H1 (cell line): ENCODE results near the gene RYR3. TPM values are rescaled to one million over a fixed set of nuclear protein-coding genes. Genes with fewer than 3 reads are reported as not detected.

Experiments used
- CTCF ChIA-PET: fragments of 300-600 bp; sonication (Branson Sonifier 250); formaldehyde crosslinking; loops from one replicate; lab custom pipeline; 2021; ENCODE audit not compliant: partially characterized antibody; lab: Charles Lee
- POLR2A ChIA-PET: fragments of 300-600 bp; sonication (Branson Sonifier 250); formaldehyde crosslinking; loops from one replicate; lab custom pipeline; 2021; ENCODE audit warnings: inconsistent platforms; ENCODE audit not compliant: partially characterized antibody; lab: Charles Lee
- DNase-seq, 2 experiments: peaks; one replicate each; pipeline versions ENCODE4 v3.0.0 to v3.0.0-alpha.2; 2010 to 2022; ENCODE audit warnings: low spot score in 2 of 2, low read depth in 1 of 2, mixed read lengths in 1 of 2
- FAIRE-seq: peaks from 2 replicates; lab custom pipeline; 2011; peaks lifted over from hg19 to GRCh38; lab: Jason Lieb, UNC
- H2AFZ ChIP-seq: 2 replicates; pipeline ENCODE4 v1.8.1; 2012; ENCODE audit warnings: low read length, inconsistent platforms
- H2AK5ac ChIP-seq: 2 replicates; pipeline ENCODE4 v1.6.1; 2013; ENCODE audit warnings: low read depth, low read length
- H2BK120ac ChIP-seq: replicated peaks from 2 replicates; pipeline ENCODE3; 2013; ENCODE audit warnings: low read depth, low read length, inconsistent platforms
- H2BK12ac ChIP-seq: 2 replicates; pipeline ENCODE4 v1.6.1; 2013; ENCODE audit warnings: low read depth, low read length
- H2BK15ac ChIP-seq: 2 replicates; pipeline ENCODE4 v1.6.1; 2013; ENCODE audit warnings: low read length
- H2BK20ac ChIP-seq: 2 replicates; pipeline ENCODE4 v1.6.1; 2013; ENCODE audit warnings: low read length
- H2BK5ac ChIP-seq: 2 replicates; pipeline ENCODE4 v1.6.1; 2013; ENCODE audit warnings: low read depth, low read length
- H3K14ac ChIP-seq: 2 replicates; pipeline ENCODE4 v1.6.1; 2013; ENCODE audit warnings: inconsistent platforms; ENCODE audit not compliant: insufficient read length
- H3K18ac ChIP-seq: 2 replicates; pipeline ENCODE4 v1.6.1; 2013; ENCODE audit warnings: low read length; ENCODE audit errors: extremely low read depth
- H3K23ac ChIP-seq: 2 replicates; pipeline ENCODE4 v1.6.1; 2013; ENCODE audit warnings: inconsistent platforms; ENCODE audit not compliant: insufficient read length
- H3K23me2 ChIP-seq: 2 replicates; pipeline ENCODE4 v1.6.1; 2013; ENCODE audit warnings: low read depth, low read length
- H3K27ac ChIP-seq: 2 replicates; pipeline ENCODE4 v1.6.1; 2011; ENCODE audit warnings: low read depth, low read length, inconsistent platforms
- H3K27me3 ChIP-seq, 4 experiments: replicated peaks in 1 of 4; 1 replicate in 1 of 4; 2 replicates in 3 of 4; pipeline versions ENCODE4 v1.6.1 to v1.8.1; 2011 to 2013; ENCODE audit warnings: low read length in 3 of 4, mild to moderate bottlenecking in 3 of 4, inconsistent platforms in 2 of 4, mixed read lengths in 2 of 4, moderate library complexity in 1 of 4; ENCODE audit not compliant: control insufficient read depth in 3 of 4, insufficient read depth in 3 of 4; ENCODE audit errors: extremely low read depth in 1 of 4
- H3K36me3 ChIP-seq, 4 experiments: 2 replicates each; pipeline versions ENCODE4 v1.6.1 to v1.8.1; 2011 to 2013; ENCODE audit warnings: mild to moderate bottlenecking in 4 of 4, low read length in 3 of 4, moderate library complexity in 2 of 4, control low read depth in 1 of 4, inconsistent platforms in 1 of 4; ENCODE audit not compliant: insufficient read depth in 4 of 4, control insufficient read depth in 2 of 4
- H3K4ac ChIP-seq: replicated peaks from 2 replicates; pipeline ENCODE3; 2013; ENCODE audit warnings: low read length, low read depth, mixed read lengths, inconsistent platforms; ENCODE audit not compliant: insufficient read length
- H3K4me1 ChIP-seq, 4 experiments: replicated peaks in 1 of 4; 1 replicate in 1 of 4; 2 replicates in 3 of 4; pipeline versions ENCODE4 v1.6.1 to v1.8.1; 2011 to 2013; ENCODE audit warnings: low read length in 3 of 4, inconsistent platforms in 2 of 4, mixed read lengths in 1 of 4; ENCODE audit not compliant: insufficient read depth in 4 of 4, control insufficient read depth in 3 of 4
- H3K4me2 ChIP-seq, 2 experiments: 2 replicates each; pipeline versions ENCODE4 v1.6.1 to v1.8.1; 2011 to 2013; ENCODE audit warnings: low read depth in 2 of 2, low read length in 2 of 2, control low read depth in 1 of 2, inconsistent platforms in 1 of 2, mild to moderate bottlenecking in 1 of 2; ENCODE audit not compliant: insufficient read depth in 1 of 2
- H3K4me3 ChIP-seq, 4 experiments: fragments of 200-600, 300-600 bp in 1 of 4; sonication (generic), shearing (Covaris generic), sonication (Bioruptor Twin) in 1 of 4; 2 replicates each; pipeline versions ENCODE4 v1.5.1 to v1.8.1; 2011 to 2016; ENCODE audit warnings: low read length in 4 of 4, low read depth in 3 of 4, control low read depth in 2 of 4, inconsistent platforms in 2 of 4, mild to moderate bottlenecking in 2 of 4, mixed read lengths in 1 of 4, moderate library complexity in 1 of 4; ENCODE audit not compliant: insufficient read depth in 2 of 4; ENCODE audit errors: extremely low read depth in 1 of 4
- H3K56ac ChIP-seq: replicated peaks from 2 replicates; pipeline ENCODE3; 2013; ENCODE audit warnings: low read depth, mild to moderate bottlenecking, mixed read lengths, low read length, inconsistent platforms; ENCODE audit not compliant: insufficient read length
- H3K79me1 ChIP-seq: 2 replicates; pipeline ENCODE4 v1.6.1; 2013; ENCODE audit warnings: low read depth, low read length, control low read depth
- H3K79me2 ChIP-seq, 2 experiments: 2 replicates each; pipeline versions ENCODE4 v1.6.1 to v1.8.1; 2012 to 2013; ENCODE audit warnings: low read length in 2 of 2, mild to moderate bottlenecking in 2 of 2, inconsistent platforms in 1 of 2; ENCODE audit not compliant: insufficient read depth in 2 of 2, control insufficient read depth in 1 of 2
- H3K9ac ChIP-seq, 4 experiments: replicated peaks in 1 of 4; 1 replicate in 1 of 4; 2 replicates in 3 of 4; pipeline versions ENCODE4 v1.6.1 to v1.8.1; 2011 to 2013; ENCODE audit warnings: low read depth in 3 of 4, low read length in 3 of 4, control low read depth in 2 of 4, mild to moderate bottlenecking in 2 of 4, moderate library complexity in 2 of 4, inconsistent platforms in 1 of 4; ENCODE audit errors: extremely low read depth in 1 of 4
- H3K9me3 ChIP-seq, 2 experiments: 2 replicates each; pipeline versions ENCODE4 v1.6.1 to v1.8.1; 2012 to 2013; ENCODE audit warnings: mild to moderate bottlenecking in 2 of 2, moderate library complexity in 2 of 2, control low read depth in 1 of 2, inconsistent platforms in 1 of 2, low read depth in 1 of 2, low read length in 1 of 2, mixed read lengths in 1 of 2; ENCODE audit not compliant: insufficient read depth in 2 of 2
- H4K20me1 ChIP-seq, 2 experiments: replicated peaks in 1 of 2; 2 replicates each; pipeline versions ENCODE3 to v1.8.1; 2011 to 2013; ENCODE audit warnings: inconsistent platforms in 2 of 2, low read length in 2 of 2, mild to moderate bottlenecking in 1 of 2; ENCODE audit not compliant: insufficient read depth in 2 of 2, control insufficient read depth in 1 of 2
- H4K5ac ChIP-seq: 2 replicates; pipeline ENCODE4 v1.6.1; 2013; ENCODE audit warnings: low read length, low read depth, mixed read lengths, inconsistent platforms; ENCODE audit not compliant: insufficient read length
- H4K8ac ChIP-seq: 2 replicates; pipeline ENCODE4 v1.8.0; 2013; ENCODE audit warnings: mild to moderate bottlenecking, moderate library complexity, low read length, inconsistent platforms; ENCODE audit not compliant: insufficient read depth; ENCODE audit errors: extremely low read depth
- H4K91ac ChIP-seq: replicated peaks from 2 replicates; pipeline ENCODE3; 2013; ENCODE audit warnings: low read length, mixed read lengths, inconsistent platforms; ENCODE audit not compliant: insufficient read length
- ATF3 ChIP-seq: IDR thresholded peaks from 2 replicates; pipeline ENCODE4 v1.6.1; 2011; ENCODE audit warnings: low read depth, mild to moderate bottlenecking, low read length; ENCODE audit not compliant: insufficient read depth
- BRCA1 ChIP-seq: IDR thresholded peaks from 2 replicates; pipeline ENCODE4 v1.6.1; 2012; ENCODE audit warnings: low read depth, low read length, improper control_type of control experiment
- CEBPB ChIP-seq: IDR thresholded peaks from 2 replicates; pipeline ENCODE4 v1.6.1; 2012; ENCODE audit warnings: low read depth, low read length
- FOSL1 ChIP-seq: IDR thresholded peaks from 2 replicates; pipeline ENCODE4 v1.6.1; 2011; ENCODE audit warnings: mild to moderate bottlenecking, low read depth, low read length, moderate library complexity; ENCODE audit not compliant: insufficient read depth
- HDAC6 ChIP-seq: IDR thresholded peaks from one replicate; pipeline ENCODE4 v1.7.1; 2012; ENCODE audit warnings: low read depth, mild to moderate bottlenecking, inconsistent platforms, low read length, moderate library complexity
- JUND ChIP-seq: IDR thresholded peaks from 2 replicates; pipeline ENCODE4 v1.6.1; 2011; ENCODE audit warnings: mild to moderate bottlenecking, improper control_type of control experiment, low read length
- RBBP5 ChIP-seq: IDR thresholded peaks from 2 replicates; pipeline ENCODE4 v1.7.1; 2012; ENCODE audit warnings: low read depth, mild to moderate bottlenecking, inconsistent platforms, low read length, moderate library complexity, borderline replicate concordance
- RXRA ChIP-seq: IDR thresholded peaks from 2 replicates; pipeline ENCODE4 v1.6.1; 2011; ENCODE audit warnings: low read depth, mild to moderate bottlenecking, low read length, moderate library complexity; ENCODE audit not compliant: insufficient read depth
- WGBS, 2 experiments: shearing (Covaris generic) in 1 of 2; methylation state at CpG; one replicate each; pipeline versions ENCODE4 v1.1.6 to v1.1.7; 2013 to 2015; ENCODE audit warnings: low lambda C conversion rate in 2 of 2, mixed read lengths in 2 of 2, inconsistent platforms in 1 of 2, low coverage in 1 of 2, missing lambda C conversion rate in 1 of 2; ENCODE audit not compliant: insufficient replicate concordance in 2 of 2, insufficient coverage in 1 of 2, insufficient read length in 1 of 2; ENCODE audit errors: extremely low coverage in 1 of 2, missing lambda C conversion rate in 1 of 2; 5-methylcytosine and 5-hydroxymethylcytosine counted together
- polyA plus RNA-seq, 7 experiments: library from polyadenylated mRNA; depleted of rRNA in 3 of 7; stranded (reverse) in 5 of 7; unstranded in 2 of 7; fragments of >200 nt in 5 of 7; fragments of 200-250 nt in 2 of 7; gene quantifications; 1 replicate in 5 of 7; 2 replicates in 1 of 7; 4 replicates in 1 of 7; pipeline versions ENCODE4 v1.2.1 to v1.2.3, GENCODE V29; 2011 to 2013; ENCODE audit warnings: missing spikeins in 2 of 7, mixed read lengths in 2 of 7
- total RNA-seq: library from RNA; stranded (reverse); fragmentation: NEBNext Ultra II Directional; extraction: Animal tissue kit (Norgen Biotek cat#: 25700); gene quantifications from 2 replicates; pipeline ENCODE4 v1.2.1, GENCODE V29; 2021

RYR3 gene
- total and polyA plus RNA-seq, 2 of the 8 experiments (the other 6 are each of a cell fraction or from before 2014, with no cell fraction given), result 0.33 to 3.4 TPM

- Histone ChIP-seq H4K5ac (no peak overlapping the region), H3K79me1 (no peaks in the 10 kb centered on the region), H3K79me2 (no peaks in the 10 kb centered on the region), H4K91ac (no peak overlapping the region), H3K36me3 (no peaks in the 10 kb centered on the region), H3K18ac (no peak overlapping the region), H2AFZ (no peak overlapping the region), H2AK5ac (no peak overlapping the region), H2BK20ac (0 out of 2 replicates have a peak overlapping the region, but pooled peaks have one; percentile 6), H2BK15ac (no peak overlapping the region), H4K8ac (no peak overlapping the region), H3K9ac (no peak overlapping the region), H3K9me3 (no peaks in the 10 kb centered on the region), H3K27ac (no peak overlapping the region), H4K20me1 (no peaks in the 10 kb centered on the region), H3K23me2 (no peaks in the 10 kb centered on the region), H3K27me3 (no peaks in the 10 kb centered on the region)
- CTCF ChIA-PET, result interaction anchor here (0.6 to 1.8 kb wide), 7 partner anchors 11 to 318 kb away, joined by 3 to 6 read pairs (median 3); no protein-coding TSS in a partner anchor
- peak; percentile 50 for FAIRE-seq
- TF ChIP-seq FOSL1 (no peak), RXRA (no peak), JUND (no peak), RBBP5 (no peak), HDAC6 (no peak), CEBPB (no peak), ATF3 (no peak), BRCA1 (no peak)
- TF ChIP-seq, all 59 proteins: peak for 0
- no peak overlapping the region for H3K4me2 ChIP-seq
- no peak overlapping the region for H3K23ac ChIP-seq
- POLR2A ChIA-PET, result no interaction called here
- DNase-seq, result no peak
- H2BK5ac ChIP-seq, result no peak overlapping the region
- peaks cover 0 to 13% (median 8%) of the 10 kb centered on the region in 4 experiments; a peak in 5 of 7 replicates for H3K4me1 ChIP-seq
- no peak overlapping the region for H3K56ac ChIP-seq
- no peak overlapping the region for H2BK120ac ChIP-seq
- no peak overlapping the region for H3K14ac ChIP-seq
- no peak overlapping the region for H2BK12ac ChIP-seq
- no peak overlapping the region for H3K4me3 ChIP-seq
- no peak overlapping the region for H3K4ac ChIP-seq
- 85% methylated on average over 4 of the region's 4 CpGs; no CpG with 5 or more reads in 1 of the 2 experiments for WGBS, 2 experiments
Observed at GRCh38 chr15:33601461-33601860, 290.7 kb downstream of the RYR3 start.
